GM21528 (cell line): ENCODE results near the gene PHETA1.
"Not testable (repeated sequence)": the region's sequence is repeated elsewhere in the genome, so short reads cannot be mapped to it uniquely, and the experiment has no call there.

ENCODE experiments used
- ATAC-seq: cut with Tn5 transposase; IDR thresholded peaks from one replicate; pipeline ENCODE4 v1.9.1; 2021; ENCODE audit warnings: mild to moderate bottlenecking, moderate library complexity; ENCODE audit not compliant: unreplicated experiment, low FRiP score

The PHETA1 gene

GRCh38 chr12:111405859-111406473, 37.1 kb upstream of the PHETA1 start, which contains the start of gene SH2B3:
Gene SH2B3, plus strand, starts transcription at chr12:111405923. Its CDS starts 12,223 bp downstream, at chr12:111418146.
- peak; percentile 4 for ATAC-seq

- peak; percentile 60 for ATAC-seq
Measured at GRCh38 chr12:111405149-111405858, 36.4 kb upstream of the PHETA1 start.

- peak; percentile 10 for ATAC-seq
Measured at GRCh38 chr12:111404362-111405148, 35.7 kb upstream of the PHETA1 start.

- not testable (repeated sequence) for ATAC-seq
Measured at GRCh38 chr12:111402490-111402824, 33.6 kb upstream of the PHETA1 start.

- ATAC-seq: no peak
Measured at GRCh38 chr12:111401167-111401605, 32.3 kb upstream of the PHETA1 start.

GRCh38 chr12:111399741-111400404, 31.0 kb upstream of the PHETA1 start:
- ATAC-seq: not testable (repeated sequence)

- no peak for ATAC-seq
Measured at GRCh38 chr12:111398530-111398929, 29.6 kb upstream of the PHETA1 start.

GRCh38 chr12:111396726-111397445, 28.0 kb upstream of the PHETA1 start:
- ATAC-seq: no peak

- not testable (repeated sequence) for ATAC-seq
Measured at GRCh38 chr12:111396271-111396670, 27.4 kb upstream of the PHETA1 start.

- no peak for ATAC-seq
Measured at GRCh38 chr12:111395336-111396187, 26.7 kb upstream of the PHETA1 start.

- no peak for ATAC-seq
Measured at GRCh38 chr12:111394480-111394879, 25.6 kb upstream of the PHETA1 start.

- no peak for ATAC-seq
Measured at GRCh38 chr12:111393700-111394300, 24.9 kb upstream of the PHETA1 start.

GRCh38 chr12:111390910-111391309, 22.0 kb upstream of the PHETA1 start:
- no peak for ATAC-seq

- ATAC-seq: no peak
Measured at GRCh38 chr12:111389635-111390034, 20.7 kb upstream of the PHETA1 start.

GRCh38 chr12:111387747-111388323, 18.9 kb upstream of the PHETA1 start:
- no peak for ATAC-seq

- ATAC-seq: no peak
Measured at GRCh38 chr12:111386885-111387284, 18.0 kb upstream of the PHETA1 start.

GRCh38 chr12:111384596-111384995, 15.7 kb upstream of the PHETA1 start:
- ATAC-seq: no peak

- ATAC-seq: no peak
Measured at GRCh38 chr12:111379942-111380554, 11.2 kb upstream of the PHETA1 start.
